Suppressor macrophage treated with lipopolysaccharide for 4 hours (primary cell): ENCODE measurements around the gene ONECUT3.
"Not testable (repeated sequence)": the region's sequence is repeated elsewhere in the genome, so short reads cannot be mapped to it uniquely, and the experiment has no call there.

Source experiments
- DNase-seq: peaks from one replicate; pipeline ENCODE4 v3.0.0-alpha.2; 2020

Gene ONECUT3

GRCh38 chr19:1752757-1753728 is at the start of gene ONECUT3:
Gene ONECUT3, plus strand, starts transcription at chr19:1753506. Its CDS starts 157 bp downstream, at chr19:1753663.
- DNase-seq, result no peak

GRCh38 chr19:1704339-1704738 is 49.0 kb upstream of the ONECUT3 start:
- DNase-seq, result no peak

GRCh38 chr19:1705367-1705766 is 47.9 kb upstream of the ONECUT3 start:
- no peak for DNase-seq

GRCh38 chr19:1706646-1707045 is 46.7 kb upstream of the ONECUT3 start:
- DNase-seq, result not testable (repeated sequence)

- no peak for DNase-seq
Observed at GRCh38 chr19:1707240-1707639, 46.1 kb upstream of the ONECUT3 start.

- DNase-seq, result no peak
Observed at GRCh38 chr19:1713170-1713569, 40.1 kb upstream of the ONECUT3 start.

GRCh38 chr19:1715540-1715939 is 37.8 kb upstream of the ONECUT3 start:
- no peak for DNase-seq

- no peak for DNase-seq
Observed at GRCh38 chr19:1717200-1717969, 35.9 kb upstream of the ONECUT3 start.

GRCh38 chr19:1717970-1718264 is 35.4 kb upstream of the ONECUT3 start:
- no peak for DNase-seq

GRCh38 chr19:1718420-1719291 is 34.6 kb upstream of the ONECUT3 start:
- no peak for DNase-seq

GRCh38 chr19:1719519-1719918 is 33.8 kb upstream of the ONECUT3 start:
- DNase-seq, result no peak

GRCh38 chr19:1720237-1720636 is 33.1 kb upstream of the ONECUT3 start:
- no peak for DNase-seq

GRCh38 chr19:1725100-1726064 is 27.9 kb upstream of the ONECUT3 start:
- peak; percentile 29 for DNase-seq

GRCh38 chr19:1728816-1729567 is 24.3 kb upstream of the ONECUT3 start:
- DNase-seq, result no peak

GRCh38 chr19:1729568-1729925 is 23.8 kb upstream of the ONECUT3 start:
- DNase-seq, result no peak

GRCh38 chr19:1730157-1730556 is 23.1 kb upstream of the ONECUT3 start:
- no peak for DNase-seq

GRCh38 chr19:1734321-1734966 is 18.9 kb upstream of the ONECUT3 start:
- no peak for DNase-seq

GRCh38 chr19:1736280-1736679 is 17.0 kb upstream of the ONECUT3 start:
- no peak for DNase-seq

GRCh38 chr19:1736927-1737326 is 16.4 kb upstream of the ONECUT3 start:
- no peak for DNase-seq

- DNase-seq, result no peak
Observed at GRCh38 chr19:1739960-1740629, 13.2 kb upstream of the ONECUT3 start.
